Neural progenitor cell (in vitro differentiated cells): ENCODE data around the gene PRX.

ENCODE experiments used
- EZH2 ChIP-seq: fragments of 200-600 bp; sonication (generic); IDR thresholded peaks from 2 replicates; pipeline ENCODE4 v1.6.1; 2017; ENCODE audit warnings: antibody characterized with exemption, mild to moderate bottlenecking, moderate library complexity
- EZH2phosphoT487 ChIP-seq: fragments of 200-600 bp; sonication (generic); IDR thresholded peaks from 2 replicates; pipeline ENCODE4 v1.6.1; 2017; ENCODE audit warnings: antibody characterized with exemption
- TF ChIP-seq, protein P1 (sequence below): fragments of 200-600 bp; sonication (generic); IDR thresholded peaks from 2 replicates; pipeline ENCODE4 v1.5.1; 2017; ENCODE audit warnings: antibody characterized with exemption, mild to moderate bottlenecking

DNA sequence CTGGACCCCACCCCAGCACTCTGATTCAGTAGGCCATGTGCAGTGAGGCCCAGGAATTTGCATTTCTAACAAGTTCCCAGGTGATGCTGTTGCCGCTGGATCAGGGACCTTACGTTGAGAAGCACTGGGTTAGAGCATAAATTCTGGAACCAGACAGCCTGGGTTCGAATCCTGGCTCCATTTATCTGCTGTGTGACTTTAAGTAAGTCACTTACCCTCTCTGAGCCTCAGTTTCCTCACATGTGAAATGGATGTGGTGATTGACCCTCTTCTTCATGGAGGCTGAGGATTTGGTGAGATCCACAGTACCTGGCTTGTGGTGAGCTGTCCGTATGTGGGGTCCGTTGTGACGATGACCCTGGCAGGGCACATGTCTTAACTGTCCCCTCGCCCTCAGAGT is 39.1 kb downstream of the PRX start:
- TF ChIP-seq, protein P1, sequence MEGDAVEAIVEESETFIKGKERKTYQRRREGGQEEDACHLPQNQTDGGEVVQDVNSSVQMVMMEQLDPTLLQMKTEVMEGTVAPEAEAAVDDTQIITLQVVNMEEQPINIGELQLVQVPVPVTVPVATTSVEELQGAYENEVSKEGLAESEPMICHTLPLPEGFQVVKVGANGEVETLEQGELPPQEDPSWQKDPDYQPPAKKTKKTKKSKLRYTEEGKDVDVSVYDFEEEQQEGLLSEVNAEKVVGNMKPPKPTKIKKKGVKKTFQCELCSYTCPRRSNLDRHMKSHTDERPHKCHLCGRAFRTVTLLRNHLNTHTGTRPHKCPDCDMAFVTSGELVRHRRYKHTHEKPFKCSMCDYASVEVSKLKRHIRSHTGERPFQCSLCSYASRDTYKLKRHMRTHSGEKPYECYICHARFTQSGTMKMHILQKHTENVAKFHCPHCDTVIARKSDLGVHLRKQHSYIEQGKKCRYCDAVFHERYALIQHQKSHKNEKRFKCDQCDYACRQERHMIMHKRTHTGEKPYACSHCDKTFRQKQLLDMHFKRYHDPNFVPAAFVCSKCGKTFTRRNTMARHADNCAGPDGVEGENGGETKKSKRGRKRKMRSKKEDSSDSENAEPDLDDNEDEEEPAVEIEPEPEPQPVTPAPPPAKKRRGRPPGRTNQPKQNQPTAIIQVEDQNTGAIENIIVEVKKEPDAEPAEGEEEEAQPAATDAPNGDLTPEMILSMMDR, result no peak
- no peak for TF ChIP-seq EZH2
- TF ChIP-seq EZH2phosphoT487, result no peak
